MM.1S (cell line): Measurements from ENCODE around the gene RBM28.

Experiments
- DNase-seq: peaks from one replicate; pipeline ENCODE4 v3.0.0-alpha.2; 2015
- H2AFZ ChIP-seq: fragments of 300-600 bp; sonication (generic); 2 replicates; pipeline ENCODE4 v1.6.0; 2016; ENCODE audit warnings: antibody characterized with exemption, low read length
- H3F3A ChIP-seq: fragments of 300-600 bp; sonication (generic); 2 replicates; pipeline ENCODE4 v1.6.1; 2016; ENCODE audit warnings: mild to moderate bottlenecking, antibody characterized with exemption, low read length, moderate library complexity, mixed read lengths; ENCODE audit not compliant: insufficient read depth
- H3K27ac ChIP-seq: fragments of 300-600 bp; sonication (generic); 2 replicates; pipeline ENCODE4 v1.5.1; 2016; ENCODE audit warnings: mild to moderate bottlenecking, low read length
- H3K27me3 ChIP-seq: fragments of 300-600 bp; sonication (generic); replicated peaks from 2 replicates; pipeline ENCODE4 v1.6.0; 2016; ENCODE audit warnings: low read length; ENCODE audit not compliant: insufficient read depth
- H3K36me3 ChIP-seq: fragments of 300-600 bp; sonication (generic); replicated peaks from 2 replicates; pipeline ENCODE4 v1.6.1; 2016; ENCODE audit warnings: mild to moderate bottlenecking, low read length, mixed read lengths; ENCODE audit not compliant: insufficient read depth
- H3K4me1 ChIP-seq: fragments of 300-600 bp; sonication (generic); 2 replicates; pipeline ENCODE4 v1.6.1; 2016; ENCODE audit warnings: low read length, mixed read lengths
- H3K4me2 ChIP-seq: fragments of 300-600 bp; sonication (generic); 2 replicates; pipeline ENCODE4 v1.6.0; 2016; ENCODE audit warnings: low read depth, low read length
- H3K4me3 ChIP-seq: fragments of 300-600 bp; sonication (generic); 2 replicates; pipeline ENCODE4 v1.5.1; 2016; ENCODE audit warnings: low read length, mixed read lengths
- H3K79me2 ChIP-seq: fragments of 300-600 bp; sonication (generic); 2 replicates; pipeline ENCODE4 v1.6.1; 2016; ENCODE audit warnings: mixed run types, low read length, mixed read lengths
- H3K9ac ChIP-seq: fragments of 300-600 bp; sonication (generic); 2 replicates; pipeline ENCODE4 v1.6.1; 2016; ENCODE audit warnings: low read length, mixed read lengths
- H3K9me2 ChIP-seq: fragments of 300-600 bp; sonication (generic); replicated peaks from 2 replicates; pipeline ENCODE4 v1.6.1; 2016; ENCODE audit warnings: mild to moderate bottlenecking, low read length, mixed read lengths; ENCODE audit not compliant: insufficient read depth
- H3K9me3 ChIP-seq: fragments of 300-600 bp; sonication (generic); replicated peaks from 2 replicates; pipeline ENCODE4 v1.6.1; 2016; ENCODE audit warnings: mild to moderate bottlenecking, low read length, mixed read lengths; ENCODE audit not compliant: insufficient read depth
- H4K20me1 ChIP-seq: fragments of 300-600 bp; sonication (generic); 2 replicates; pipeline ENCODE4 v1.6.1; 2016; ENCODE audit warnings: mild to moderate bottlenecking, low read length, moderate library complexity, mixed read lengths; ENCODE audit not compliant: insufficient read depth
- EZH2 ChIP-seq: fragments of 300-600 bp; sonication (generic); optimal IDR thresholded peaks from 2 replicates; pipeline ENCODE3; 2017; ENCODE audit warnings: low read depth, mild to moderate bottlenecking, antibody characterized with exemption, low read length, mixed read lengths
- EZH2phosphoT487 ChIP-seq: fragments of 300-600 bp; sonication (generic); IDR thresholded peaks from 2 replicates; pipeline ENCODE4 v1.6.1; 2018; ENCODE audit warnings: antibody characterized with exemption, low read length
- TF ChIP-seq, protein P1 (sequence below): fragments of 300-600 bp; sonication (generic); IDR thresholded peaks from 2 replicates; pipeline ENCODE4 v1.5.1; 2016; ENCODE audit warnings: antibody characterized with exemption, low read length, mixed read lengths

Gene RBM28

DNA sequence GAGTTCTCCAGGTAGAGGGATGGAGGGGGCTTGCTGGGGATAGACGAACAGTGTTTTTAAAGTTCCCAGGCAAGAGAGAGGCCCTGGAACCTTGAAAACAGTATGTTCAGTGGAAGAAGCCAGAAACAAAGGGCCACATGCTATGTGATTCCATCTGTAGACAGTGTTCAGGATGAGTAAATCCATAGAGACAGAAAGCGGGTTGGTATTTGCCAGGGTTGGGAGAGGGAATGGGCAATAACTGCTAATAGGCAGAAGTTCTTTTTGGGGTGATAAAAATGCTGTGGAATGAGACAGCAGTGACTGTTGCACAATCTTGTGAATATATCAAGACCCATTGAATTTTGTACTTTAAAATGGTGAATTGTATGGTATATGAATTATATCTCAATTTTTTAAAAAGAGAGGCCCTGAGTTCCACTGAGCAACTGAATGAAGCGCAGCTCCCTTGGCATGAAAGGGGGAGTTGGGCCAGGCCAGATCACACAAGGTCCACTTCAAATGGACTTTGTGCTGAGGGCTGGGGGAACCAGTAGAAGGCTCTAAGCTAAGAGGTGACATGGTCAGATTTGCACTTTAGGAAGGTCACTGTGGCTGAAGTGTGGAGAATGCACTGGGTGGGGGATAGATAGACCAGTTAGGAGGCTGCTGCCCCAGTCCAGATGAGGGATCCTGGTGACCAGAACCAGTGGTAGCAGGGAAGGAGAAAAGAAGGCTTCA lies 68.7 kb downstream of the RBM28 start:
- TF ChIP-seq EZH2 (no peak), EZH2phosphoT487 (no peak)
- TF ChIP-seq, protein P1, sequence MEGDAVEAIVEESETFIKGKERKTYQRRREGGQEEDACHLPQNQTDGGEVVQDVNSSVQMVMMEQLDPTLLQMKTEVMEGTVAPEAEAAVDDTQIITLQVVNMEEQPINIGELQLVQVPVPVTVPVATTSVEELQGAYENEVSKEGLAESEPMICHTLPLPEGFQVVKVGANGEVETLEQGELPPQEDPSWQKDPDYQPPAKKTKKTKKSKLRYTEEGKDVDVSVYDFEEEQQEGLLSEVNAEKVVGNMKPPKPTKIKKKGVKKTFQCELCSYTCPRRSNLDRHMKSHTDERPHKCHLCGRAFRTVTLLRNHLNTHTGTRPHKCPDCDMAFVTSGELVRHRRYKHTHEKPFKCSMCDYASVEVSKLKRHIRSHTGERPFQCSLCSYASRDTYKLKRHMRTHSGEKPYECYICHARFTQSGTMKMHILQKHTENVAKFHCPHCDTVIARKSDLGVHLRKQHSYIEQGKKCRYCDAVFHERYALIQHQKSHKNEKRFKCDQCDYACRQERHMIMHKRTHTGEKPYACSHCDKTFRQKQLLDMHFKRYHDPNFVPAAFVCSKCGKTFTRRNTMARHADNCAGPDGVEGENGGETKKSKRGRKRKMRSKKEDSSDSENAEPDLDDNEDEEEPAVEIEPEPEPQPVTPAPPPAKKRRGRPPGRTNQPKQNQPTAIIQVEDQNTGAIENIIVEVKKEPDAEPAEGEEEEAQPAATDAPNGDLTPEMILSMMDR = no peak

DNA sequence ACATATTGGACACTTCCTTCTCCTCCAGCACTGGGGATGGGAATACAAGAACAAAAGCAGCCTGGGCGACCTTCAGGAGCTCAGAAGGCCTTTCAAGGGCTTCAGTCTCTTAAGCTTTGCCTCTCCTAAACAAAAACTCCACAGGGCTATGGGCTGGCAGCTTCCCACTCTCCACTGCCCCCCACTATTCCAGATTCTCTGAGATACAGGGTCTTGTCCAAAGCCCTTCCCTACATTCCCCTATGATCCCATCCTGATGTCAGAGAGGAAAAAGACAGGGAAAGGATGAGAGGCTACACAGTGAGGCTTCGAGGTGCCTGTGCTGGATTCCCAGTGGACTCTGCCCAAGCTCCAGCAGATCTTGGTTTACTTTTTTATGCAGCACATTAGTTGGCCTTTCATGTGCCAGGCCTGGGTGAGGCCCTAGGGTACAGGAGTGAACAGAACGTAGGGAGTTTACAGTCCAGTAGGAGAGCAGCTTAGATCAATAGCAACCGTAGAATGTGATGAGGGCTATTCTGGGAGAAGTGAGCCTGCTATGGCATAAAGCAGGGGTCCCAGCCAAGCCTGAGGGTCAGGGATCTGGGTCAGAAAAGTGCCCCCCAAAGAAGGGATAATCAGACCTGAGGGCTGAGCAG lies 69.3 kb downstream of the RBM28 start:
- DNase-seq = no peak
- Histone ChIP-seq H3K79me2 (no peaks in the 10 kb centered on the region), H3K27ac (no peak overlapping the region), H3K9me3 (no peaks in the 10 kb centered on the region), H3K27me3 (no peaks in the 10 kb centered on the region), H3K9me2 (no peaks in the 10 kb centered on the region), H4K20me1 (no peaks in the 10 kb centered on the region), H3K4me2 (no peak overlapping the region), H3K4me1 (no peaks in the 10 kb centered on the region), H2AFZ (no peak overlapping the region), H3K36me3 (no peaks in the 10 kb centered on the region), H3K4me3 (no peak overlapping the region), H3K9ac (no peak overlapping the region), H3F3A (no peaks in the 10 kb centered on the region)
- no peak for TF ChIP-seq EZH2phosphoT487

More for the DNA sequence above, 68.7 kb downstream of the RBM28 start:
- Histone ChIP-seq H3K79me2 (no peaks in the 10 kb centered on the region), H3K9me2 (no peaks in the 10 kb centered on the region), H3K9me3 (no peaks in the 10 kb centered on the region), H3K4me2 (no peak overlapping the region), H4K20me1 (no peaks in the 10 kb centered on the region), H3K27ac (no peak overlapping the region), H3F3A (no peaks in the 10 kb centered on the region), H3K27me3 (no peaks in the 10 kb centered on the region), H3K4me3 (no peak overlapping the region), H3K4me1 (no peaks in the 10 kb centered on the region), H3K9ac (no peak overlapping the region), H3K36me3 (no peaks in the 10 kb centered on the region), H2AFZ (no peak overlapping the region)
- DNase-seq = no peak

- H4K20me1 ChIP-seq = no peaks in the 10 kb centered on the region
- no peaks in the 10 kb centered on the region for H3K4me1 ChIP-seq
- no peaks in the 10 kb centered on the region for H3F3A ChIP-seq
- no peak overlapping the region for H2AFZ ChIP-seq
- H3K27ac ChIP-seq = no peak overlapping the region
- TF ChIP-seq EZH2 (no peak), EZH2phosphoT487 (no peak)
- TF ChIP-seq, protein P1 = no peak
- DNase-seq = no peak
- H3K9ac ChIP-seq = no peak overlapping the region
- no peaks in the 10 kb centered on the region for H3K9me2 ChIP-seq
- H3K27me3 ChIP-seq = no peaks in the 10 kb centered on the region
- H3K4me3 ChIP-seq = no peak overlapping the region
- no peaks in the 10 kb centered on the region for H3K36me3 ChIP-seq
- no peaks in the 10 kb centered on the region for H3K79me2 ChIP-seq
- no peak overlapping the region for H3K4me2 ChIP-seq
- no peaks in the 10 kb centered on the region for H3K9me3 ChIP-seq
Observed at GRCh38 chr7:128271942-128272481, 71.7 kb downstream of the RBM28 start.

DNA sequence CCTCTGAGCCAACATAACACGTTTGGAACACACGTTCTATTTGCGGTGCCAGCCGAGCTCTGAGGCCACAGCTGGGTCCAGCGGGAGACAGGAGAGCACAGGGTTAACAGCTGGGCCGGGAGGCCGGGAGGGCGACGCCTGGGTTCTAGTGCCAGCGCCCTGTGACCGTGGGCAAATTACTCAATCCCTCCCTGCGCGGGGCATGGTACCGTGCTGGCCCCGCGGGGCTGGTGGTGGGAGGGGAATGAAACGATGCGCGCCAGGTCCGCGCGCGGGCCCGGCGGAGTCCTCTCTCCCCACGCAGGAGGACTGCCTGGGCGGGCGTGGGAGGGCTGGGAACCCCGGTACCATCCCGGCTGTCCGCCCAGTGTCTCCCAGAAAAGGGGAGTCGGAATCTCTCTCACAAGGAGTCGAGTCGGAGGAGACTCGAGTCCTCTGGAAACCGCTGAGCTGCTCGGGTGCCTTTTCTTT lies 72.2 kb downstream of the RBM28 start:
- no peaks in the 10 kb centered on the region for H3K36me3 ChIP-seq
- no peak overlapping the region for H3K4me2 ChIP-seq
- H3F3A ChIP-seq = no peaks in the 10 kb centered on the region
- H3K9ac ChIP-seq = no peak overlapping the region
- no peaks in the 10 kb centered on the region for H3K9me2 ChIP-seq
- H3K9me3 ChIP-seq = no peaks in the 10 kb centered on the region
- H3K27ac ChIP-seq = no peak overlapping the region
- no peaks in the 10 kb centered on the region for H4K20me1 ChIP-seq
- DNase-seq = no peak
- no peaks in the 10 kb centered on the region for H3K27me3 ChIP-seq
- no peaks in the 10 kb centered on the region for H3K79me2 ChIP-seq
- H3K4me3 ChIP-seq = no peak overlapping the region
- no peaks in the 10 kb centered on the region for H3K4me1 ChIP-seq
- TF ChIP-seq EZH2phosphoT487 (no peak), EZH2 (no peak)
- TF ChIP-seq, protein P1 = no peak
- H2AFZ ChIP-seq = no peak overlapping the region
